Measurements from ENCODE around the gene ZNF211. TPM values are rescaled to one million over a fixed set of nuclear protein-coding genes. Genes with fewer than 3 reads are reported as not detected.

Gene ZNF211
- total and polyA plus RNA-seq, 10 of the 15 experiments (the other 5 are each of a cell fraction or from before 2014, with no cell fraction given): 2.1 to 20.6 (median 9.3) TPM

DNA sequence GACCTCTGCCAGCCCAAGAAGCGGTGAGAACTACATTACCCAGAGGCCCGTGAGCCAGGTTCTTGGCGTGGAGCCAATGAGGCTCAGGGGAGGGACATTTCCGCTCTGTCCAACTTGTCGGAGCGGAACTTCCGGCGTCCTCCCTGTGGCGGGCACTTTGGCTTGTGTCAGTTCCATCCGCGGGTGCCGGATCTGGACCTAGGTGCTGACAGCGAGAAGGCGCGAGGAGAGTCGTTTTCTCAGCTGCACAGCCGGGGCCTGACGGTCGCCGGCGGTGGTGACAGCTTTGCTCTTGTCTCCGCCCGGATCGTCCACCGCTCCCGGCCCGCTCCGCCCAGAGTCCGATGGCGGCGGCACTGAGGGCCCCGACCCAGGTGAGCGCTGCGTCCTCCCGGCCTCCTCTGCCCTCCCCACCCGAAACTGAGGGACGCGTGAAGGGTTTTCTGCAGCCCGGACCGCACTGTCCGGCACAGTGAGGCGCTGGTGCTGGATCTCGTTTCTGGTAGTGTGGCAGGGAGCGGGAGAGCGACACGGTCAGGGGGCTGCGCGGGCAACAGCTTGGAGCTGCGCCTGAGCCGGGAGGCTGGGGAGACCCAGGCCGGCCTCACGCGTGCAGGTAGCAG lies 33.1 kb upstream of the ZNF211 start, which contains the start of gene ZNF530 (continued):
- TF ChIP-seq SMAD1 (IDR thresholded peaks at IDR 0.05; ENCODE audit: low read depth, partially characterized antibody): peak; percentile 98
- no peak for TF ChIP-seq MEF2A (IDR thresholded peaks at IDR 0.05; ENCODE audit: insufficient read depth, low read depth, low read length)
- TF ChIP-seq, protein P1, sequence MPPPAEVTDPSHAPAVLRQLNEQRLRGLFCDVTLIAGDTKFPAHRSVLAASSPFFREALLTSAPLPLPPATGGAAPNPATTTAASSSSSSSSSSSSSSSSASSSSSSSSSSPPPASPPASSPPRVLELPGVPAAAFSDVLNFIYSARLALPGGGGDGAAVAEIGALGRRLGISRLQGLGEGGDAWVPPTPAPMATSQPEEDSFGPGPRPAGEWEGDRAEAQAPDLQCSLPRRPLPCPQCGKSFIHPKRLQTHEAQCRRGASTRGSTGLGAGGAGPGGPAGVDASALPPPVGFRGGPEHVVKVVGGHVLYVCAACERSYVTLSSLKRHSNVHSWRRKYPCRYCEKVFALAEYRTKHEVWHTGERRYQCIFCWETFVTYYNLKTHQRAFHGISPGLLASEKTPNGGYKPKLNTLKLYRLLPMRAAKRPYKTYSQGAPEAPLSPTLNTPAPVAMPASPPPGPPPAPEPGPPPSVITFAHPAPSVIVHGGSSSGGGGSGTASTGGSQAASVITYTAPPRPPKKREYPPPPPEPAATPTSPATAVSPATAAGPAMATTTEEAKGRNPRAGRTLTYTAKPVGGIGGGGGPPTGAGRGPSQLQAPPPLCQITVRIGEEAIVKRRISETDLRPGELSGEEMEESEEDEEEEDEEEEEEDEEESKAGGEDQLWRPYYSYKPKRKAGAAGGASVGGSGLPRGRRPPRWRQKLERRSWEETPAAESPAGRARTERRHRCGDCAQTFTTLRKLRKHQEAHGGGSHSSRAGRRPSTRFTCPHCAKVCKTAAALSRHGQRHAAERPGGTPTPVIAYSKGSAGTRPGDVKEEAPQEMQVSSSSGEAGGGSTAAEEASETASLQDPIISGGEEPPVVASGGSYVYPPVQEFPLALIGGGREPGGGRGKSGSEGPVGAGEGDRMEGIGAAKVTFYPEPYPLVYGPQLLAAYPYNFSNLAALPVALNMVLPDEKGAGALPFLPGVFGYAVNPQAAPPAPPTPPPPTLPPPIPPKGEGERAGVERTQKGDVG (CRISPR knock-in tag; IDR thresholded peaks at IDR 0.05): no peak
- TF ChIP-seq CHD1 (IDR thresholded peaks at IDR 0.05; ENCODE audit: low read depth, low read length): no peak
- TF ChIP-seq, protein P2, sequence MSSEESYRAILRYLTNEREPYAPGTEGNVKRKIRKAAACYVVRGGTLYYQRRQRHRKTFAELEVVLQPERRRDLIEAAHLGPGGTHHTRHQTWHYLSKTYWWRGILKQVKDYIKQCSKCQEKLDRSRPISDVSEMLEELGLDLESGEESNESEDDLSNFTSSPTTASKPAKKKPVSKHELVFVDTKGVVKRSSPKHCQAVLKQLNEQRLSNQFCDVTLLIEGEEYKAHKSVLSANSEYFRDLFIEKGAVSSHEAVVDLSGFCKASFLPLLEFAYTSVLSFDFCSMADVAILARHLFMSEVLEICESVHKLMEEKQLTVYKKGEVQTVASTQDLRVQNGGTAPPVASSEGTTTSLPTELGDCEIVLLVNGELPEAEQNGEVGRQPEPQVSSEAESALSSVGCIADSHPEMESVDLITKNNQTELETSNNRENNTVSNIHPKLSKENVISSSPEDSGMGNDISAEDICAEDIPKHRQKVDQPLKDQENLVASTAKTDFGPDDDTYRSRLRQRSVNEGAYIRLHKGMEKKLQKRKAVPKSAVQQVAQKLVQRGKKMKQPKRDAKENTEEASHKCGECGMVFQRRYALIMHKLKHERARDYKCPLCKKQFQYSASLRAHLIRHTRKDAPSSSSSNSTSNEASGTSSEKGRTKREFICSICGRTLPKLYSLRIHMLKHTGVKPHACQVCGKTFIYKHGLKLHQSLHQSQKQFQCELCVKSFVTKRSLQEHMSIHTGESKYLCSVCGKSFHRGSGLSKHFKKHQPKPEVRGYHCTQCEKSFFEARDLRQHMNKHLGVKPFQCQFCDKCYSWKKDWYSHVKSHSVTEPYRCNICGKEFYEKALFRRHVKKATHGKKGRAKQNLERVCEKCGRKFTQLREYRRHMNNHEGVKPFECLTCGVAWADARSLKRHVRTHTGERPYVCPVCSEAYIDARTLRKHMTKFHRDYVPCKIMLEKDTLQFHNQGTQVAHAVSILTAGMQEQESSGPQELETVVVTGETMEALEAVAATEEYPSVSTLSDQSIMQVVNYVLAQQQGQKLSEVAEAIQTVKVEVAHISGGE (CRISPR knock-in tag; IDR thresholded peaks at IDR 0.05): peak; percentile 57
- no peak for TF ChIP-seq MYB (IDR thresholded peaks at IDR 0.05; ENCODE audit: borderline replicate concordance, low read depth, low read length)
- TF ChIP-seq SREBF1 (IDR thresholded peaks at IDR 0.05; ENCODE audit: low read length): peak; percentile 61
- TF ChIP-seq, protein P3, sequence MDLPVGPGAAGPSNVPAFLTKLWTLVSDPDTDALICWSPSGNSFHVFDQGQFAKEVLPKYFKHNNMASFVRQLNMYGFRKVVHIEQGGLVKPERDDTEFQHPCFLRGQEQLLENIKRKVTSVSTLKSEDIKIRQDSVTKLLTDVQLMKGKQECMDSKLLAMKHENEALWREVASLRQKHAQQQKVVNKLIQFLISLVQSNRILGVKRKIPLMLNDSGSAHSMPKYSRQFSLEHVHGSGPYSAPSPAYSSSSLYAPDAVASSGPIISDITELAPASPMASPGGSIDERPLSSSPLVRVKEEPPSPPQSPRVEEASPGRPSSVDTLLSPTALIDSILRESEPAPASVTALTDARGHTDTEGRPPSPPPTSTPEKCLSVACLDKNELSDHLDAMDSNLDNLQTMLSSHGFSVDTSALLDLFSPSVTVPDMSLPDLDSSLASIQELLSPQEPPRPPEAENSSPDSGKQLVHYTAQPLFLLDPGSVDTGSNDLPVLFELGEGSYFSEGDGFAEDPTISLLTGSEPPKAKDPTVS (IDR thresholded peaks at IDR 0.05; ENCODE audit: low read depth, low read length): no peak
- TF ChIP-seq SMC3 (IDR thresholded peaks at IDR 0.05; ENCODE audit: borderline replicate concordance, low read length): no peak
- no peak for TF ChIP-seq YBX1 (IDR thresholded peaks at IDR 0.05)
- peak; percentile 84 for TF ChIP-seq NFYB (IDR thresholded peaks at IDR 0.05; ENCODE audit: insufficient read depth, low read depth, low read length)
- 0 out of 2 replicates have a peak, but pooled peaks have one; percentile 38 for TF ChIP-seq ZNF207 (IDR thresholded peaks at IDR 0.05; ENCODE audit: borderline replicate concordance)
- peak; percentile 52 for TF ChIP-seq RELA (IDR thresholded peaks at IDR 0.05; ENCODE audit: borderline replicate concordance, partially characterized antibody)
- no peak; the same call in 1 of the 2 replicates for TF ChIP-seq GATAD2B (conservative IDR thresholded peaks at IDR 0.05; ENCODE audit: low read depth)
- no peak for TF ChIP-seq RFX5 (IDR thresholded peaks at IDR 0.05; ENCODE audit: low read depth, low read length)
- TF ChIP-seq MXI1 (IDR thresholded peaks at IDR 0.05; ENCODE audit: low read depth, low read length): peak; percentile 58; the same call in 1 of the 2 replicates
- no peak for TF ChIP-seq MTA2 (IDR thresholded peaks at IDR 0.05; ENCODE audit: low read depth)
- TF ChIP-seq, protein P4, sequence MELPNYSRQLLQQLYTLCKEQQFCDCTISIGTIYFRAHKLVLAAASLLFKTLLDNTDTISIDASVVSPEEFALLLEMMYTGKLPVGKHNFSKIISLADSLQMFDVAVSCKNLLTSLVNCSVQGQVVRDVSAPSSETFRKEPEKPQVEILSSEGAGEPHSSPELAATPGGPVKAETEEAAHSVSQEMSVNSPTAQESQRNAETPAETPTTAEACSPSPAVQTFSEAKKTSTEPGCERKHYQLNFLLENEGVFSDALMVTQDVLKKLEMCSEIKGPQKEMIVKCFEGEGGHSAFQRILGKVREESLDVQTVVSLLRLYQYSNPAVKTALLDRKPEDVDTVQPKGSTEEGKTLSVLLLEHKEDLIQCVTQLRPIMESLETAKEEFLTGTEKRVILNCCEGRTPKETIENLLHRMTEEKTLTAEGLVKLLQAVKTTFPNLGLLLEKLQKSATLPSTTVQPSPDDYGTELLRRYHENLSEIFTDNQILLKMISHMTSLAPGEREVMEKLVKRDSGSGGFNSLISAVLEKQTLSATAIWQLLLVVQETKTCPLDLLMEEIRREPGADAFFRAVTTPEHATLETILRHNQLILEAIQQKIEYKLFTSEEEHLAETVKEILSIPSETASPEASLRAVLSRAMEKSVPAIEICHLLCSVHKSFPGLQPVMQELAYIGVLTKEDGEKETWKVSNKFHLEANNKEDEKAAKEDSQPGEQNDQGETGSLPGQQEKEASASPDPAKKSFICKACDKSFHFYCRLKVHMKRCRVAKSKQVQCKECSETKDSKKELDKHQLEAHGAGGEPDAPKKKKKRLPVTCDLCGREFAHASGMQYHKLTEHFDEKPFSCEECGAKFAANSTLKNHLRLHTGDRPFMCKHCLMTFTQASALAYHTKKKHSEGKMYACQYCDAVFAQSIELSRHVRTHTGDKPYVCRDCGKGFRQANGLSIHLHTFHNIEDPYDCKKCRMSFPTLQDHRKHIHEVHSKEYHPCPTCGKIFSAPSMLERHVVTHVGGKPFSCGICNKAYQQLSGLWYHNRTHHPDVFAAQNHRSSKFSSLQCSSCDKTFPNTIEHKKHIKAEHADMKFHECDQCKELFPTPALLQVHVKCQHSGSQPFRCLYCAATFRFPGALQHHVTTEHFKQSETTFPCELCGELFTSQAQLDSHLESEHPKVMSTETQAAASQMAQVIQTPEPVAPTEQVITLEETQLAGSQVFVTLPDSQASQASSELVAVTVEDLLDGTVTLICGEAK (IDR thresholded peaks at IDR 0.05; ENCODE audit: borderline replicate concordance): peak; percentile 94
